Stimulated activated naive CD4-positive, alpha-beta T cell (primary cell): ENCODE data around the gene ZNF385D.

ENCODE experiments used
- DNase-seq, 6 experiments: peaks; one replicate each; lab custom pipeline; 2025; lab: John Stamatoyannopoulos, UW

The ZNF385D gene

DNA sequence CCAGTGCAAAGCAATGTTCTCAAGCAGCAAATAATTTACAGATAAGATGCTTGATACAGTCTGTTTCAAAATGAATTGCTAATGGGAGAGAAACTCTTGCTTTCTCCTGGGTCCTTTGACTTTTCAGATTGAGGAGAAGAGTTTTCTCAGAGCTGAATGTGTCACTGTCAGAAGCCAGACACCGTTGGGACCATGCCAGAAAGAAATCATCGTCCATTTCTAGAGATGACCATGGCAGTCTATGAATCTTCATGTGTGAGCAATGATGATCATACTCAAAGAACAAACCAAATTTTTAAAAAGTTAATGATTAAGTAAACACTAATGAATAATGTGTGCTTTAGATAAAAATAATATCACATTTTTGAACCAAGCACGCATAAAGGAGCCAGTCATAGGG lies 77.6 kb downstream of the ZNF385D start:
- DNase-seq: no peak

DNA sequence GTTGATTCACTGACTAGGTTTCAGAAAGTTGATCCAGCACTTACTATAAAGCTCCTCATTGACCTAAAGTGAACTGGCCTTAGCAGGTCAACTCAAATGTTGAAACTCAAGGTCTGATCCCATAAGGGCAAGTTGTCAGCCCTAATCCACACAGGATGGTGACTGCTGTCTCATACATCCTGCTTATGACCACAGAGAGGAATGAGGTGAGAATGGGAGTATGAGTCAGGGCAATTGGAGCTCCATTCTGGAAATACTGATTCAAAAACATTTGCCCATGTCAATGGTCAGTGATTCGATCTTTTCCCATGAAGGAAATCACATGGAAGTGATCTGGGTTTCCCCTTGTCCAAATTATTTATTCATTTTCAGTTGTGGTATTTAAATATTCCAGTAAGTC lies 78.7 kb downstream of the ZNF385D start:
- no peak for DNase-seq

GRCh38 chr3:21670386-21670785 lies 80.6 kb downstream of the ZNF385D start:
- DNase-seq: no peak

DNA sequence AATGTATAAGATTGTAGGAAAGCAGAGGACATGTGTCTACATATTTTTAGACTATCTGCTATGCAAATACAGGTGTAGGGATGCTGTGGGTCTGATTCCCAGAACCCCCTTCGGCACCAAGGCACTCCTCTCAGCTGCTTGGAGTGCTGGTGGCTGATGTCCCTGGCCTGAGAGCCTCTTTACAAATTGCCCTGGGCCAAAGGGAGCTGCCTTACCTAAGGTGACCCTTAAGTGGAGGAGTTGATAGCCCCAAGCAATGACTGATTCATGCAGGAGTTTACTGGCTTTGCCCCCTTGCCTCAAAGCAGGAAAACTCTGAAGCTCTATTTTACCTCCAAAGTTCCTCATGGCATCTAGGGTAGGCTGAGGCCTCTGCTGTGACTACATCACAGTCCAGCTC lies 83.0 kb downstream of the ZNF385D start:
- DNase-seq: no peak

DNA sequence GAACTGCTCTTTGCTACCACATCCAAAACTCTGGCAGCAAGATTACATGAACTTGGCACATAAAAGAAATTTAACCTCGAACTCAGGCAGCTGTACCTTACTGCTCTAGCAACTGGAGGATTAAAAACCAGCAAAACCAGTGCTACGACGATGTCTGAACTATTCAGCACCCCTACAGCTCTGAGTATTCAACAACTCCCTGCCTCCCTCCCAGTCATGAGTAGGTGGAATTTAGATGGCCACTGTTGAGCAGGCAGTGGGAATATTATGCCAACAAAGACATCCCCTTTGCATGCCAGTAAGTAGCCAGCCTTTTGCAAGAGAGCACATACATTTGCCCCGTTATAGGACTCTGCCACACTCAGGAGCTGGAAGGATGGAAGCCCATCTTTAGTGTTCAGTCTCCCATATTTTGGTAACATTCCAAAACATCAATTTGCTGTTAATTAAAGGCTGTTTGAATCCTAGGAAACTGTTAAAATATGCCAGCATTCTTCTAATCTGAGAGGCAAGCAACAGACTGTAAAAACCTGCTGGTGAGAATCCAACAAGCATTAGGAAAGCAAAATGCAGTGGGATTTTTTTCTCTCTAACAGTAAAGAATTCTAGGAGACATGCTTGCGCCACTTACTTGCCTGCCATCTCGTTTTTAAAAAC lies 85.4 kb downstream of the ZNF385D start:
- DNase-seq: no peak

DNA sequence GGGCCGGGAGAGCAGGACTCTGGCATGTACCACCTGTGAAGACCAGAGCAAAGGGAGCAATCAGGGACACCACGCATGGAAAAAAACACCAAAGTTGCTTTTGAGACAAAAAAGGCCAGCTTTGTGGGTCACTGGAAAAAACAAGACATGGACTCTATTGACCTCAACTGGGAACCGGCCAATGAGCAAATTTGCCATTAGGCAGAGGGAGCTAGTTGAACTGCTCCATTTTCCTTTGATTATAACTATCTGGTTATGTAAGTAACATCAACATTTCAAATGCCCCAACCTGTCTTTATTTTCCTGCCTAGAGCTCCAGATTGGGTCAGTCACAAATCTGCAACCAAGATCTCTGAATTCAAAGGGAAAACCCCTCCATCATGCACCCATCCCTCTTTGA lies 86.0 kb downstream of the ZNF385D start:
- DNase-seq: no peak

- no peak for DNase-seq
Observed at GRCh38 chr3:21662403-21662802, 88.6 kb downstream of the ZNF385D start.

DNA sequence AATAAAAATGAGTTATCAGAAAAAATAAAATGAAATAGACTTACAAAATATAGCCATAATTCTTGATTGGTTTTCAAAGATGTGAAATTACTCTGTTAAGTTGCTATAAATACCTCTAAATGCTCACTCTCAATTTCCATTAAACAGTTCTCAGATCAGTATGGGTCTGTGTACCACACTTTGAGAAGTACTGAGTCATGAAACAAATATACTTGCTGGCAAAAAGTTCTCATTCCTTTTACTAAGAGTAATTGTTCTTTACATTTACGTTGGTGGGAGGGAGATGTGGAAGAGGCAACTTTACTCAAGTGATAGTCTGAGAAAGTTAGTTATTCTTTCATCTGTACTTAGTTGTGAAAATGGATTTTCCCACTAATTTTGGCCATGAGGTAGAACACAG lies 96.3 kb downstream of the ZNF385D start:
- no peak for DNase-seq

- DNase-seq: no peak
Observed at GRCh38 chr3:21654241-21654640, 96.8 kb downstream of the ZNF385D start.

- no peak for DNase-seq
Observed at GRCh38 chr3:21649519-21649918, 101.5 kb downstream of the ZNF385D start.

DNA sequence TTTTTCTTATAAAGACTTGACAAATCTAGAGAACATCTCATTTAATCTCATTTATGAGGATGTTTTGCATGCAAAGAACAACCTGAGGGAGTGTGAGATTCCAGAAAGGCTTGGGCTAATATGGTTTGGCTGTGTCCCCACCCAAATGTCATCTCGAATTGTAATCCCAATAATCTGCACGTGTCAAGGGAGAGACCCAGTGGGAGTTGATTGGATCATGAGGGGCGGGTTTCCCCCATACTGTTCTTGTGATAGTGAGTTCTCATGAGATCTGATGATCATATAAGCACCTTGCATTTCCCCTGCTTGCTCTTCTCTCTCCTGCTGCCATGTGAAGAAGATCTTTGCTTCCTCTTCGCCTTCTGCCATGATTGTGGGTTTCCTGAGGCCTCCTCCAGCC lies 103.0 kb downstream of the ZNF385D start:
- no peak for DNase-seq

DNA sequence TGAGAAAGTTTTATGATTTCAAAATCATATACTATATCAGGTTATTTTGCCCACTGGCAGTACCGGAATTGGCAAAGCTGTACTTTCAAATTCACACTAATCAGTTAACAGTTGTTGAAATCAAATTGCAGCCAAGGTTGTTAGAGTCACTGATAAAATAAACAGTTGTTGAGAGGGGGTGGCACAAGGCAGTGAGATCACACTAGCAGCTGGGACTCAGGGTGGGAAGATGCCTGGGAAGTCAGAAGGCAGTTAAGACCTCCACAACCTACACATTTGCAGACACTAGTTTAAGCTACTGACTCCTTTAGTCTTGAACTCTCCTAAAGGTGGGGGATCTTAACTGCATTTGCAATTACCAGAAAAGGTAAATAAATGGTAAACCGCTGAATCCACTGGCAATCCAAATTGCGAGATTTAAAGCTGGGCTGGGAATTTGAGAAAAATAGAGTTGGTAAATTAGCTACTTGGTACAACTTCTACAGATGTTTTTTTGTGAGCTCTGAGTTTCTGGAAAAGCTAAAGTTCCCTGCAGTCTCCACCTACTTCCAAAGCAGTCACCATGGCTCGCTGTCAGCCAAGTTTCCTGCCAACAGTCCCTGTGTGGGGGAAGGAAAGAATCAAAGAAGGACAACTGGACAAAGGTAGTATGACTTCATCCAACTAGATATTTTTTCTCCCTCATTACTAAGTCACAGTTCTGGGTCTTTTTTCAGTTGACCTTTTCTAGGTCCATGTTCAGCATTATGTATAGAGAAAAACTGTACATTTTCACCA lies 105.7 kb downstream of the ZNF385D start:
- DNase-seq: no peak

DNA sequence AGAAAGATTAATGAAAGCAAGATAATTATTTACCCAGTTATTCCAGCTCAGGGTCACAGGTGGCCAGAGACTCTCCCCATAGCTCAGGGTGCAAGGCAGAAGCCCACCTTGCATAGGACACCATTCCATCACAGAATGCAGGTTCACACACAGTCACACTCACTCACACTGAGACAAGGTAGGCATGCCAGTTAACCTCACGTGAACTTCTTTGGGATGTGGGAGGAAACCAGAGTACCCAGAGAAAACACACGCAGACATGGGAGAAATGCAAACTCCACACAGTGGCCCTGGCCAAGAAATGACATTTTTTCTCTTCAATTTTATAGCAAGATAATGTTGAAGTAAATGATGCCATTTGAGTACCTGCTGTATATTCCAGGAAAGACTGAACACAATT lies 106.7 kb downstream of the ZNF385D start:
- DNase-seq: no peak

DNA sequence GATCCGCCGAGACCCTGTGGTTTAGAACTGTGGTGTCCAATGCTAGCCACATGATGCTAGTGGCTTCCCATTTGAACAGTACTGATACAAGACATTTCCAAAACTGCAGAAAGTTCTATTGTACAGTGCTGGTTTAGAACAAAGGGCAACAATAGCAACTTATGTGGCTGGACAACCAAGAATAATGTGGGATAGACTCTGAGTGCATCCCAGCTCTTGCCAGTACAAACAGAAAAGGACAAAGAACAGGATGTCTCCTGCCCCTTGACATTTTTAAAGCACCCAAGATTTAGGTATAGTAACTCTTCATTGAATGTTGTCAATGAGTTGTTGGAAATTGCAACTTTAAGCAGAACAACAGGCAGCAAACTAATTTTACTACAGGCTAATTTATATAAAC lies 107.3 kb downstream of the ZNF385D start:
- DNase-seq: no peak

- no peak for DNase-seq
Observed at GRCh38 chr3:21642433-21642832, 108.6 kb downstream of the ZNF385D start.

GRCh38 chr3:21641959-21642358 lies 109.1 kb downstream of the ZNF385D start:
- DNase-seq: no peak

- DNase-seq: no peak
Observed at GRCh38 chr3:21638488-21638887, 112.5 kb downstream of the ZNF385D start.

DNA sequence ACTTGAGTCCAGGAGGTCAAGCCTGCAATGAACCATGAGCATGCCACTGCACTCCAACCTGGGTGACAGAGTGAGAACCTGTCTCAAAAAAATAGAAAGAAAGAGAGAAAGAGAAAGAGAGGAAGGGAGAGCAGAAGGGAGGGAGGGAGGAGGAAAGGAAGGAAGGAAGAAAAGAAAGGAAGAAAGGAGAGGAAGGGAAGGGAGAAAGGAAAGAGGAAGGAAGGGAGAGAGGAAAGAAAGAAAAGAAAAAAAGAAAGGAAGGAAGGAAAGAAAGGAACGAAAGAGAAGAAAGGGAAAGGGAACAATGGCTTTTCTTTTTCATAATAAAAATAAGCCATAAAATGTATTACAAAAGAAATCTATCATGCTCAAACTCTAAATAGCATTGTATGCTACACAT lies 116.9 kb downstream of the ZNF385D start:
- no peak for DNase-seq

- DNase-seq: no peak
Observed at GRCh38 chr3:21624524-21624923, 126.5 kb downstream of the ZNF385D start.

DNA sequence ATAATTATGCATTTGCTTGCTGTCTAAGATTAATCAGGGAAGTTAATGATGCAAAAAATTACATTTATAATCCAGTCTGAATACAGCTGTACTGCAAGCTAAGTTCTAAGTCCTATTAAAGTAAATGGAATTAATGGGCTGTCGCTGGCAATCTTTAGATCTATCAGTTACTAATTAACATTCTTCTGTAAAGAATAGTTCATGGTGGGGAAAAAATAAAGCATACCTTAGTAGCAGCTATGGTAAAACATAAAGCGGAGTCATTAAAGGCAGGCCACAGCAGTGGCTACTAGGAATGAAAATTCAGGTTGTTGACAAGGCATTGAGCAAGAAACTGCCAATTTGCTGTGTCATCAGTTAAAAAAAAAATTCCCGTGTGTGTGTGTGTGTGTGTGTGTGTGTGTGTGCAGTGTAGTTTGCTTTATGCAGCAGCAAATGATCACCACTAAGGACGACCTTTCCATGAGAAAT lies 129.8 kb downstream of the ZNF385D start:
- no peak for DNase-seq

GRCh38 chr3:21620511-21621155 lies 130.4 kb downstream of the ZNF385D start:
- DNase-seq: no peak

GRCh38 chr3:21618695-21619094 lies 132.3 kb downstream of the ZNF385D start:
- no peak for DNase-seq

DNA sequence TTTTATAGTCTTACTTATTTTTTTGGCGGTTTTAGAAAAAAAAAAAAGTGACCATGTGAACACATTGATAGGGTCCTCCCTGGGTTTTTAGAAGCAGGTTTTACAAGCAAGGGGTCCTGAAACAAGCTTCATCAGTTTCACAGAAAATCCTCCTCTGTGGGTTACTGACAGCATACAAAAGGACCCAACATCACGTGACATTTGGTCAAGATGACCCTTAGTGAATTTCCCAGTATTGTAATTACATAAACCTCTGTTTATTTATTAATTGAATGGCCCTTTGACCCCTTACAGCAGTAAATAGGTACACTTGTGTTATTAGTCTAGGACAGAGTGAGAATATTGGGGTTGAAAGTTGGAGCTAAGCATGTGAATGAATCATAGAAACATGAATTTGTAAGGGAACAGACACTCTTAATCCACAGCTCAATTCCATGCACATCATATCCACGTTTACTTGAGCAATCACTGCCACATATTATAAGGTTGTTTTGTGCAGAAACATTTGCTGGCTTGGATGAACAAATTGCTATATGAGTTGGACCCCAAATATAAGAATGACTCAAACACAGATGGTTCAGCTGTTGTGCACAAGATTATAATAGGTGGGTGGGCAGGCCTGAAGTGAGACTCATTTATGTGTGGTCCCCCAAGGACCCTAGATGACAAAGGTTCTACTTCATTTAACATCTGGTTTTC lies 137.5 kb downstream of the ZNF385D start:
- DNase-seq: no peak
